ENCODE results near the gene GNB1L. TPM values are rescaled to one million over a fixed set of nuclear protein-coding genes. Genes with fewer than 3 reads are reported as not detected.

Gene GNB1L
- total RNA-seq, 1 experiment from 2014 or later = 27.0 TPM

- no peak for DNase-seq
- no peak for ATAC-seq
- POLR2A ChIA-PET (ENCODE audit: unreplicated experiment) = interaction anchor here (0.5 kb wide), 1 partner anchor 947 kb away, joined by 3 read pairs; the partner anchor contains the start of gene DGCR6
- H3K9me2 ChIP-seq (replicated peaks; ENCODE audit: low read length) = no peaks in the 10 kb centered on the region
- no TSS peak for BruUV-seq (replicated peaks)
- H3K9me3 ChIP-seq (ENCODE audit: low read length) = no peaks in the 10 kb centered on the region
- H3K79me2 ChIP-seq (ENCODE audit: low read length) = peaks cover 66% of the 10 kb centered on the region
- H3K4me1 ChIP-seq (ENCODE audit: insufficient read depth, low read length) = peaks cover 61% of the 10 kb centered on the region
- intact Hi-C loops (cut with micrococcal nuclease) = loop anchor here (10.0 kb wide), 1 partner anchor 88 kb away; the partner anchor contains the start of gene TBX1
- no peak for TF ChIP-seq CTCF (conservative IDR thresholded peaks at IDR 0.05; ENCODE audit: low read depth, low read length)
- TF ChIP-seq EZH2phosphoT487 (IDR thresholded peaks at IDR 0.05; ENCODE audit: borderline replicate concordance, low read length) = no peak
- TF ChIP-seq EZH2 (IDR thresholded peaks at IDR 0.05; ENCODE audit: low read length, unreplicated experiment) = no peak
- no peak overlapping the region for H3K27ac ChIP-seq (ENCODE audit: low read length)
- H3K36me3 ChIP-seq (ENCODE audit: low read depth, low read length) = peaks cover 10% of the 10 kb centered on the region; the same call in 1 of the 2 replicates
- no peaks in the 10 kb centered on the region for H3K27me3 ChIP-seq (ENCODE audit: low read length)
- peaks cover 24% of the 10 kb centered on the region for H4K20me1 ChIP-seq (ENCODE audit: low read length)
- CTCF ChIA-PET = no interaction called here
- no peaks in the 10 kb centered on the region for H3F3A ChIP-seq (ENCODE audit: low read length, unreplicated experiment)
- peak overlapping the region; percentile 95 for H3K9ac ChIP-seq (ENCODE audit: low read length)
- peak overlapping the region; percentile 96 for H3K4me3 ChIP-seq (ENCODE audit: low read length)
- H3K4me2 ChIP-seq (ENCODE audit: low read length) = peak overlapping the region; percentile 99
- H2AFZ ChIP-seq (ENCODE audit: low read length) = no peak overlapping the region
Observed at GRCh38 chr22:19853058-19853878, 1.4 kb downstream of the GNB1L start.

DNA sequence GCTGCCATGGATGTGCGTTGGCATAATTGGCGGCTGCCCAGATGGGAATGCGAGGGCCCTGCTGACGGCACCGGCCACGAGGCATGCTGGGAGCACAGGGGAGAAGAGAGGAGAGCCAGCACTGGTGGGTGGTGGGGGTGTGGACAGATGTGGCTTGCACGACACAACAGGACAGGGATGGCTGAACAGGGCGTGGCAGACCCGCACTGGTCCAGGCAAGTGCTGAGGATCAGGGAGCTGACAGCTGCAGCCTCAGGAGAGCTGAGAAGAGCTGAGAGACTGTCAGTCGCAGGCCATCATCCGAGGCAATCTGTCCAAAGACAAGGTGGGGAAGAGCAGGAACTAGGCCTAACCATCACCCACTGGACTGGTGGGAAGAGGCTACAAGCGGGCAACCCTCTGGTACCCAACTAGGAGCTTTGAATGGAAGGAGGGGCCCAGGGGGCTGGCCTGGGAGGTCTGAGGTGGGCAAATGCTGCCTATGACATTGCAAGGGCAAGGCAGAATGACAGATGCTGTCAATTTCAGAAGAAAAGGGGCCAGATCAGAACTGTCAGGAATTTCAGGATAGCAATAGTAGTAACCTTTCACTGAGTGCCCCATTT lies 2.4 kb downstream of the GNB1L start:
- Histone ChIP-seq H2AFZ (ENCODE audit: low read length) (no peak overlapping the region), H3K27ac (ENCODE audit: low read length) (no peak overlapping the region), H3K36me3 (ENCODE audit: low read depth, low read length) (peaks cover 10% of the 10 kb centered on the region; the same call in 1 of the 2 replicates), H3K27me3 (ENCODE audit: low read length) (no peaks in the 10 kb centered on the region), H3K4me1 (ENCODE audit: insufficient read depth, low read length) (peaks cover 64% of the 10 kb centered on the region), H3K4me3 (ENCODE audit: low read length) (peak overlapping the region; percentile 96), H3K9ac (ENCODE audit: low read length) (peak overlapping the region; percentile 95; the same call in 1 of the 2 replicates), H3K4me2 (ENCODE audit: low read length) (peak overlapping the region; percentile 99), H3K9me2 (replicated peaks; ENCODE audit: low read length) (no peaks in the 10 kb centered on the region), H3F3A (ENCODE audit: low read length, unreplicated experiment) (no peaks in the 10 kb centered on the region), H4K20me1 (ENCODE audit: low read length) (peaks cover 24% of the 10 kb centered on the region), H3K9me3 (ENCODE audit: low read length) (no peaks in the 10 kb centered on the region), H3K79me2 (ENCODE audit: low read length) (peaks cover 75% of the 10 kb centered on the region)
- TF ChIP-seq EZH2 (IDR thresholded peaks at IDR 0.05; ENCODE audit: low read length, unreplicated experiment) (no peak), CTCF (conservative IDR thresholded peaks at IDR 0.05; ENCODE audit: low read depth, low read length) (no peak), EZH2phosphoT487 (IDR thresholded peaks at IDR 0.05; ENCODE audit: borderline replicate concordance, low read length) (no peak)
- no peak for DNase-seq
- CTCF ChIA-PET = no interaction called here
- intact Hi-C loops (cut with micrococcal nuclease) = loop anchor here (10.0 kb wide), 1 partner anchor 87 kb away; the partner anchor contains the start of gene TBX1
- no peak for ATAC-seq
- no TSS peak for BruUV-seq (replicated peaks)
- POLR2A ChIA-PET (ENCODE audit: unreplicated experiment) = no interaction called here
